Neural progenitor cell (in vitro differentiated cells): ENCODE results near the gene ATG9B. TPM values are rescaled to one million over a fixed set of nuclear protein-coding genes. Genes with fewer than 3 reads are reported as not detected.

ENCODE experiments used
- DNase-seq: peaks from one replicate; pipeline ENCODE4 v3.0.0-alpha.2; 2016; ENCODE audit warnings: low spot score
- H2AFZ ChIP-seq: fragments of 200-600 bp; sonication (generic); replicated peaks from 2 replicates; pipeline ENCODE4 v1.6.1; 2016; ENCODE audit warnings: antibody characterized with exemption
- H3F3A ChIP-seq: fragments of 200-600 bp; sonication (generic); 2 replicates; pipeline ENCODE4 v1.6.1; 2016; ENCODE audit warnings: antibody characterized with exemption, low read depth
- H3K27ac ChIP-seq: fragments of 200-600 bp; sonication (generic); 2 replicates; pipeline ENCODE4 v1.5.1; 2016; ENCODE audit warnings: mild to moderate bottlenecking
- H3K27me3 ChIP-seq: fragments of 200-600 bp; sonication (generic); 2 replicates; pipeline ENCODE4 v1.6.1; 2016; ENCODE audit warnings: mild to moderate bottlenecking, moderate library complexity
- H3K36me3 ChIP-seq: fragments of 200-600 bp; sonication (generic); 2 replicates; pipeline ENCODE4 v1.5.1; 2016
- H3K4me1 ChIP-seq: fragments of 200-600 bp; sonication (generic); 2 replicates; pipeline ENCODE4 v1.6.1; 2016; ENCODE audit warnings: mixed run types
- H3K4me2 ChIP-seq: fragments of 200-600 bp; sonication (generic); 2 replicates; pipeline ENCODE4 v1.6.1; 2016
- H3K4me3 ChIP-seq: fragments of 200-600 bp; sonication (generic); 2 replicates; pipeline ENCODE4 v1.5.1; 2016
- H3K79me2 ChIP-seq: fragments of 200-600 bp; sonication (generic); 2 replicates; pipeline ENCODE4 v1.6.1; 2016; ENCODE audit warnings: low read depth
- H3K9ac ChIP-seq: fragments of 200-600 bp; sonication (generic); 2 replicates; pipeline ENCODE4 v1.6.1; 2016
- H3K9me3 ChIP-seq: fragments of 200-600 bp; sonication (generic); 2 replicates; pipeline ENCODE4 v1.5.1; 2016; ENCODE audit warnings: low read depth
- H4K20me1 ChIP-seq: fragments of 200-600 bp; sonication (generic); 2 replicates; pipeline ENCODE4 v1.6.1; 2016; ENCODE audit warnings: low read depth
- H3K27ac Mint-ChIP-seq: 3 replicates; pipeline ENCODE4 v1.8.0; 2021; ENCODE audit warnings: mixed read lengths
- H3K27me3 Mint-ChIP-seq: 2 replicates; pipeline ENCODE4 v1.8.0; 2022; ENCODE audit warnings: low read depth, mild to moderate bottlenecking, inconsistent platforms, moderate library complexity, mixed read lengths; ENCODE audit not compliant: insufficient read depth
- H3K36me3 Mint-ChIP-seq: 3 replicates; pipeline ENCODE4 v1.8.0; 2021; ENCODE audit warnings: mixed read lengths
- H3K4me1 Mint-ChIP-seq: 3 replicates; pipeline ENCODE4 v1.8.0; 2021; ENCODE audit warnings: mixed read lengths
- H3K4me3 Mint-ChIP-seq: 3 replicates; pipeline ENCODE4 v1.8.0; 2021; ENCODE audit warnings: mild to moderate bottlenecking, moderate library complexity, mixed read lengths
- H3K9me3 Mint-ChIP-seq: 3 replicates; pipeline ENCODE4 v1.8.0; 2020; ENCODE audit warnings: mixed read lengths
- CTCF ChIP-seq: fragments of 200-600 bp; sonication (generic); IDR thresholded peaks from 2 replicates; pipeline ENCODE4 v1.5.1; 2017; ENCODE audit warnings: antibody characterized with exemption, mild to moderate bottlenecking
- EZH2 ChIP-seq: fragments of 200-600 bp; sonication (generic); IDR thresholded peaks from 2 replicates; pipeline ENCODE4 v1.6.1; 2017; ENCODE audit warnings: antibody characterized with exemption, mild to moderate bottlenecking, moderate library complexity
- EZH2phosphoT487 ChIP-seq: fragments of 200-600 bp; sonication (generic); IDR thresholded peaks from 2 replicates; pipeline ENCODE4 v1.6.1; 2017; ENCODE audit warnings: antibody characterized with exemption
- total RNA-seq: library from RNA; depleted of rRNA; stranded (reverse); fragments of >200 nt; gene quantifications from 2 replicates; pipeline ENCODE4 v1.2.3, GENCODE V29; 2015; ENCODE audit warnings: low replicate concordance

The ATG9B gene
- total RNA-seq, 1 donor from 2014 or later: 0.43 TPM

GRCh38 chr7:150971242-150972022 lies 52.9 kb downstream of the ATG9B start:
- Histone ChIP-seq H3K4me2 (peak overlapping the region; percentile 70), H2AFZ (no peak overlapping the region), H3K9me3 (no peaks in the 10 kb centered on the region), H3K79me2 (no peaks in the 10 kb centered on the region), H3K9ac (no peak overlapping the region), H3K27me3 (peaks cover 33% of the 10 kb centered on the region), H3K36me3 (no peaks in the 10 kb centered on the region), H3K27ac (no peak overlapping the region), H4K20me1 (peaks cover 12% of the 10 kb centered on the region), H3F3A (peaks cover 21% of the 10 kb centered on the region), H3K4me1 (peaks cover 58% of the 10 kb centered on the region), H3K4me3 (no peak overlapping the region)
- Mint-ChIP-seq H3K4me3 (peak overlapping the region; percentile 54), H3K9me3 (no peaks in the 10 kb centered on the region), H3K27ac (peak overlapping the region; percentile 92), H3K27me3 (peaks cover 13% of the 10 kb centered on the region), H3K36me3 (peaks cover 2% of the 10 kb centered on the region), H3K4me1 (peaks cover 44% of the 10 kb centered on the region)
- TF ChIP-seq CTCF (no peak), EZH2 (no peak), EZH2phosphoT487 (no peak)
- DNase-seq: peak; percentile 78

- Histone ChIP-seq H3K27me3 (peaks cover 23% of the 10 kb centered on the region), H3K9ac (no peak overlapping the region), H3K36me3 (no peaks in the 10 kb centered on the region), H3K4me1 (peaks cover 49% of the 10 kb centered on the region), H3K4me3 (no peak overlapping the region), H3F3A (peaks cover 11% of the 10 kb centered on the region), H3K27ac (no peak overlapping the region), H3K4me2 (peak overlapping the region; percentile 70), H2AFZ (no peak overlapping the region), H3K79me2 (no peaks in the 10 kb centered on the region), H3K9me3 (no peaks in the 10 kb centered on the region), H4K20me1 (peaks cover 2% of the 10 kb centered on the region)
- TF ChIP-seq CTCF (no peak), EZH2 (no peak), EZH2phosphoT487 (no peak)
- no peak overlapping the region for H3K27ac Mint-ChIP-seq
- no peaks in the 10 kb centered on the region for H3K9me3 Mint-ChIP-seq
- peaks cover 2% of the 10 kb centered on the region for H3K36me3 Mint-ChIP-seq
- DNase-seq: no peak
- H3K27me3 Mint-ChIP-seq: peaks cover 15% of the 10 kb centered on the region
- H3K4me1 Mint-ChIP-seq: peaks cover 38% of the 10 kb centered on the region
- H3K4me3 Mint-ChIP-seq: peak overlapping the region; percentile 8
Observed at GRCh38 chr7:150970424-150970823, 53.9 kb downstream of the ATG9B start.

- Mint-ChIP-seq H3K36me3 (peaks cover 2% of the 10 kb centered on the region), H3K27ac (peak overlapping the region; percentile 51), H3K9me3 (no peaks in the 10 kb centered on the region), H3K4me3 (no peak overlapping the region), H3K4me1 (peaks cover 40% of the 10 kb centered on the region), H3K27me3 (peaks cover 18% of the 10 kb centered on the region)
- no peak for DNase-seq
- Histone ChIP-seq H3K79me2 (no peaks in the 10 kb centered on the region), H2AFZ (no peak overlapping the region), H3K4me2 (peak overlapping the region; percentile 60), H3K27ac (no peak overlapping the region), H3K4me1 (peaks cover 46% of the 10 kb centered on the region), H3K36me3 (no peaks in the 10 kb centered on the region), H3K9me3 (no peaks in the 10 kb centered on the region), H3K9ac (no peak overlapping the region), H3K27me3 (peaks cover 16% of the 10 kb centered on the region), H4K20me1 (no peaks in the 10 kb centered on the region), H3F3A (peaks cover 8% of the 10 kb centered on the region), H3K4me3 (no peak overlapping the region)
- TF ChIP-seq EZH2 (no peak), EZH2phosphoT487 (no peak), CTCF (no peak)
Observed at GRCh38 chr7:150969475-150969874, 54.8 kb downstream of the ATG9B start.
